ENCODE measurements around the gene PLA2G1B.
A peak's percentile ranks its signal among the peaks of the same experiment; 100 is the strongest.
"Not testable (repeated sequence)": the region's sequence is repeated elsewhere in the genome, so short reads cannot be mapped to it uniquely, and the experiment has no call there.

Gene PLA2G1B

GRCh38 chr12:120358412-120359100 is 31.0 kb upstream of the PLA2G1B start:
- DNase-seq = no peak

- no peak for DNase-seq
Observed at GRCh38 chr12:120357104-120357503, 29.5 kb upstream of the PLA2G1B start.

DNA sequence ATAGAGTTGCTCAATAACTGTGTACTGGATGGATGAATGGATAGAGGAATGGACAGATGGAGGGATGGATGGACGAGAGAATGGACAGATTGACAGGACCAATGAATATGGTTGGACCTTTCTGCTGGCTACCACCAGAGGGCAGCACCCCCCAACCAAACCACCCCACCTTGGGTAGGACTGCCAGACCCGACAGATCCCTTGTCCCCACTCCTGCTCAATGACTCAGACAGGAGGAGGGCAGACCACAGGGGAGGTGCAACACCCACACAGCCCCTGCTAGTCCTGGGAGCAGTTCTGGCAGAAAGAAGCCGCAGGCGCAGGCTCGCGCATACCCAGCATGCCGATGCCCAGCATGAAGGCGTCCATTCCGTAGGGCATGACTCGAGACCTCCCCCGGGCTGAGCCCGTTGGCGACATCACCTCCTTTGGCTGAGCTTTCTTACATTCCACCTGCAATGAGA is 29.0 kb upstream of the PLA2G1B start:
- peak; percentile 74 for DNase-seq

DNA sequence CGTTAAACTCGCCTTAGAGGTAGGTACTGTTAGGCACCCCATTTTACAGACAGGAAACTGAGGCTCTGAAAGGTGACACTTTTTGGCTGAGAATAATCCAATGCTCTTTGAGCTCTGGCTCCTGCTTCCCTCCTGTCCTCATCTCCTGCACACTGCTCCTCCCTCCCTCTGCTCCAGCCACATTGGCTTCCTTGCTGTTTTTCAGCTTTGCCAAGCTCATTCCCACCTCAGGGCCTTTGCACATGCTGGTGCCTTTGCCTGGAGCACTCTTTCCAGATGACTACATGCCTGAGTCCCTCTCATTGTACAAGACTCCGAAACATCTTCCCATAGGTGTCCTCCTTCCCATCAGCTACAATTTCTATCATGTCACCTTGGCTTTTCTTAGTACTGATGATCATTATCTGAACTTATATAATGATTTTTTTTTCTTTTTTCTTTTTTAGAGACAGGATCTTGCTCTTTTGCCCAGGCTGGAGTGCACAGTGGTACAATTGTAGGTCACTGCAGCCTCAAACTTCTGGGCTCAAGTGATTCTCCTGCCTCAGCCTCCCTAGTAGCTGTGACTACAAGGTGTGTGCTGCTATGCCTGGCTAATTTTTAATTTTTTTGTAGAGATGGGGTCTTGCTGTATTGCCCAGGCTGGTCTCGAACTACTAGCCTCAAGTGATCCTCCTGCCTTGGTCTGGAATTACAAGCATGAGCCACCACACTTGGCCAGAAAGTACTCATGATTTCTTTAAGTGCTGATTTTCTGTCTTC is 26.2 kb upstream of the PLA2G1B start:
- DNase-seq = no peak

- DNase-seq = no peak
Observed at GRCh38 chr12:120353136-120353535, 25.6 kb upstream of the PLA2G1B start.

- no peak for DNase-seq
Observed at GRCh38 chr12:120352117-120352516, 24.5 kb upstream of the PLA2G1B start.

- DNase-seq = no peak
Observed at GRCh38 chr12:120350576-120351350, 23.2 kb upstream of the PLA2G1B start.

DNA sequence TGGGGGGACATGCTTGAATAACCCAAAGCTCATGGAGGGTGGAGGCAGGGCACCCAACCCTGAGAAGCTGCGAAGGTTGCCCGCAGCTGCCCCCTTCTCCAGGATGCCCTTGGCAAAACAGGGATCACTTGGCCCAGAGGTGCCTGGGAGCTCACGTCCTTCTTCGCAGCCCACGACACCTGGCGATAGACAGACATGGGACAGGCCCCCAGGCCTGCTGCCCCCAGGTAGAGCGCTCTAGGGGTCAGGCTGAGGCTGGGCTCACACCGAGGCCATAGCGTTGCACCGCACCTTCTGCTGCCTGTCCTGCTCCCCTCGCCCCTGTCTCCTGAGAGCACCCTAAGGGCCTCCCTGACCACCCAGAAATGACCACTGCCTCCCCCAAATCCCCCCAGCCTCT is 20.2 kb upstream of the PLA2G1B start:
- no peak for DNase-seq

DNA sequence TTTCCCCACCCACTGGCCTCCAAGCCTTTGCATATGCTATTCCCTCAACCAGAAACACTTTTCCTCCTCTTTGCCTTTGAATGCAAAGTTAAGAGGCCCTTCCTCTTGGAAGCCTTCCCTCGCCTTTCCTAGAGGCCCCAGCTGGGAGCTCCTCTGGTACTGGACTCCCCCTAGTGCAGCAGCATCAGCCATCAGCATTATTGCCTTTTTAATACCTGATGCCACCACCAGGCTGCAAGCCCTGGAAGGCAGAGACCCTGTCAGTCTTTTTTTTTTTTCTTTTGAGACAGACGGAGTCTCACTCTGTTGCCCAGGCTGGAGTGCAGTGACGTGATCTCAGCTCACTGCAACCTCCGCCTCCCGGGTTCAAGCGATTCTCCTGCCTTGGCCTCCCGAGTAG is 19.1 kb upstream of the PLA2G1B start:
- no peak for DNase-seq

DNA sequence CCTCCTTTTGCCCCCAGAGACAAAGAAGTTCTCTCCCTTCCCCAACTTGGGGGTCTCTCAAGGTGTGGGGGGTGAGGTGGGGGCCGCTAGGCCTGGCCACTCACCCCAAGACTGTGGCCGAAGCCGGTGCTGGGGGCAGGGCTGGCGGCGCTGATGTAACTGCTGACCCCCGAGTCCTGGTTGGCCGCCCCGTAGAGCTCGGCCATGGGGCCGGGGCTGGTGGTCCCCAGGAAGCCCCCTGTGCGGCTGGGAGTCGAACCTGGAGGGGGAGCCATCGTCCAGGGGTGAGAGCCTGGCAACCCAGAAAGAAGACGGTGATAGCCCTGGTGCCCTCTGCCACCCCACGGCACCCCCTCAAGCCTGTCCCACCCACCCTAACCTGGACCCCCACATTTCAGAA is 18.5 kb upstream of the PLA2G1B start:
- no peak for DNase-seq

GRCh38 chr12:120343692-120344091 is 16.1 kb upstream of the PLA2G1B start:
- DNase-seq = no peak

GRCh38 chr12:120343039-120343537 is 15.5 kb upstream of the PLA2G1B start:
- DNase-seq = no peak

DNA sequence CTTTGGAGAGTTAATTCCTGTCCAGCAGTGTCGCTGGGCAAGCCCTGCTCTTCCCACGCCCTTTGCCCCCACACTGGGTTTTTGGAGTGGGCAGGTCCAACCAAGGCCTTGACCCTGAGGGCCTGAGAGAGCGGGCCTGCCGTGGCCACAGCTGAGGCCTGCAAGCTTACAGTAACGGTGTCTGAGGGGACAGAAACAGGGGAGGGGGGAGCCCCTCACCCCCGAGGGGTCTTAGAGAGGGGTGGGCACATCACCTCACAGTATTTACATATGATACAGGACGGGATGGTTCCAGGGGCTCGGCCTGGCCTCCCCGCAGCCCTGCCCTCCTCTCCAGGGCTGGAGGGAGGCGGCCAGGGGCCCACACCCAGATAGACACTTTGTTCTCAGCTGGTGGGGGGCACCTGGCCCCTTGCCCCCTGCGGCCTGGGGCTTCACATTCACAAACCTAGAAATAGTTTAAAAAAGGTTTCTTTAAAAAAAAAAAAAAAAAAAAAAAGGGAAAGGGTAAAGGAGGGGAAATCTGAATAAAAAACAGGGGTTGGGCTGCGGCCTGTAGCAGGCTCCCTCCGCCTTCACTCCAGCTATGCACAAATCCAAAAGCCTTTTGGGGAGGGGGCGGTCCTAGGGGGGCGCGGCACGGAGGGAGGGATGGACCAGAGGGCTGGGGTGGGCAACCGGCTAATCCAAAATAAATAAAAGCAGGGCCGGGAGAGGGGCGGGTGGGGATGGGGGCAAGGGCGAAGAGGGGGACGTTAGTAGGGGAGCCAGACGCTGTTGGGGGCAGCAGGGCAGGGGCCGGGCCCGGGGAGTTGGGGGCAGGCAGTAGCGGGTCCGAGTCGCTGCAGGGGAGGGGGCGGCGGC is 14.8 kb upstream of the PLA2G1B start:
- DNase-seq = no peak

GRCh38 chr12:120339256-120339655 is 11.7 kb upstream of the PLA2G1B start:
- DNase-seq = no peak

DNA sequence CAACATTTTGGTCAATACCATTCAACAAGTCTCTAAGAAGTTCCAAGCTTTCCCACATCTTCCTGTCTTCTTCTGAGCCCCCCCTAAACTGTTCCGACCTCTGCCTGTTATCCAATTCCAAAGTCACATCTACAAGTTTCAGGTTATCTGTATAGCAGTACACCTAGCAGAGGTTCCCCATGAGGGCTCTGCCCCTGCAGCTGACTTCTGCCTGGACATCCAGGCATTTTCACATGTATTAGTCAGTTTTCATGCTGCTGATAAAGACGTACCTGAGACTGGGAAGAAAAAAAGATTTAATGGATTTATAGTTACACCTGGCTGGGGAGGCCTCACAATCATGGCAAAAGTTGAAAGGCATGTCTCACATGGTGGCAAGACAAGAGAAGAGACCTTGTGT is 10.2 kb upstream of the PLA2G1B start:
- DNase-seq = no peak

GRCh38 chr12:120336392-120336791 is 8.8 kb upstream of the PLA2G1B start:
- DNase-seq = not testable (repeated sequence)

DNA sequence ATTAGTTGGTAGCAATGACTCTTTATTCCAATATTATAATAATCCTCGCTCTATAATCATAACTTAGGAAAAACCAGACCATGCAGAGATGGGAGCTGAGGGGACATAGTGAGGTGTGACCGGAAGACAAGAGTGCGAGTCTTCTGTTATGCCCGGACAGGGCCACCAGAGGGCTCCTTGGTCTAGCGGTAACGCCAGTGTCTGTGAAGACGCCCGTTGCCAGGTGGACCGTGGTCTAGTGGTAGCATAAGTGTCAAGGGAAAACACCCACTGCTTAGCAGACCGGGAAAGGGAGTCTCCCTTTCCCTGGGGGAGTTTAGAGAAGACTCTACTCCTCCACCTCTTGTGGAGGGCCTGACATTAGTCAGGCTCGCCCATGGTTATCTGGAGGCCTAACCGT is 7.9 kb upstream of the PLA2G1B start:
- peak; percentile 7 for DNase-seq

GRCh38 chr12:120332523-120332922 is 4.9 kb upstream of the PLA2G1B start:
- DNase-seq = no peak

GRCh38 chr12:120332041-120332440 is 4.5 kb upstream of the PLA2G1B start:
- DNase-seq = no peak

DNA sequence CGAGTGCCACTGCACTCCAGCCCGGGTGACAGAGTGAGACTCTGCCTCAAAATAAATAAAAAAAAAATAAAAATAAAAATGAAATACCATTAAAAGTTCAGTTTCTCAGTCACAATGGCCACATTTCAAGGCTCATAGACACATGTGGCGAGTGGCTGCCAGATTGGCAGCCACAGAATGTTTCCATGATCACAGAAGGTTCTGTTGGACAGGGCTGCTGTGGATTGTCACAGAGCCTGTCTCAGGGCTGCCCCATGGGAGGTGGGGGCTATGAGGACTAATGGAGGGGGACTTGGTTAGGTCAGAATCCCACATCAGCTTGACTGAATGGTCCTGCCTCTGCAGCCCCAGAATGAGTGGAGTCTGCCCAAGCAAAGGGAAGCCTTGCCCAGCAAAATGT is 3.8 kb upstream of the PLA2G1B start:
- no peak for DNase-seq

GRCh38 chr12:120328228-120328627 is 649 bp upstream of the PLA2G1B start:
- no peak for DNase-seq

GRCh38 chr12:120324841-120325417 is 2.6 kb downstream of the PLA2G1B start:
- DNase-seq = no peak

Measured in activated T-cell treated with anti-CD3 and anti-CD28 coated beads for 4 hours (primary cell).